Limb (tissue), 2 donors: Measurements from ENCODE around the gene CLK2.
"Not testable (repeated sequence)": the region's sequence is repeated elsewhere in the genome, so short reads cannot be mapped to it uniquely, and the experiment has no call there.

Experiments used
- DNase-seq, 2 donors: peaks; one replicate each; pipeline ENCODE4 v3.0.0-alpha.2; 2016; ENCODE audit errors: extremely low spot score in 2 of 2

CLK2 gene

GRCh38 chr1:155267373-155267772 lies 5.9 kb downstream of the CLK2 start:
- DNase-seq = no peak

GRCh38 chr1:155266553-155266952 lies 6.8 kb downstream of the CLK2 start:
- DNase-seq = no peak

GRCh38 chr1:155263067-155263466 lies 10.2 kb downstream of the CLK2 start:
- DNase-seq = no peak

- peak; percentile 91 to 98 for DNase-seq
Measured at GRCh38 chr1:155261852-155262673, 11.2 kb downstream of the CLK2 start, which contains the start of gene SCAMP3. SCAMP3 (minus strand) TSS chr1:155262360; CDS start chr1:155262151, 209 bp downstream.

GRCh38 chr1:155261493-155261851 lies 11.8 kb downstream of the CLK2 start:
- no peak for DNase-seq

GRCh38 chr1:155260276-155260675 lies 13.0 kb downstream of the CLK2 start:
- no peak for DNase-seq

GRCh38 chr1:155256058-155256852 lies 17.0 kb downstream of the CLK2 start:
- DNase-seq = no peak

GRCh38 chr1:155255243-155256007 lies 17.9 kb downstream of the CLK2 start, which contains the start of gene ENTREP3:
ENTREP3 (minus strand) TSS chr1:155255483; CDS start chr1:155254877, 606 bp downstream.
- DNase-seq = peak; percentile 91 to 96

GRCh38 chr1:155254714-155255242 lies 18.5 kb downstream of the CLK2 start:
- DNase-seq = peak in 1 of 2 donors; percentile 53

- no peak for DNase-seq
Measured at GRCh38 chr1:155254228-155254713, 19.0 kb downstream of the CLK2 start.

- DNase-seq = no peak
Measured at GRCh38 chr1:155253797-155254196, 19.5 kb downstream of the CLK2 start.

GRCh38 chr1:155253208-155253607 lies 20.1 kb downstream of the CLK2 start:
- no peak for DNase-seq

GRCh38 chr1:155251566-155251965 lies 21.7 kb downstream of the CLK2 start:
- no peak for DNase-seq

GRCh38 chr1:155250633-155251449 lies 22.5 kb downstream of the CLK2 start:
- DNase-seq = peak; percentile 94

GRCh38 chr1:155250246-155250632 lies 23.1 kb downstream of the CLK2 start:
- DNase-seq = no peak

GRCh38 chr1:155247667-155248553 lies 25.4 kb downstream of the CLK2 start:
- DNase-seq = no peak

GRCh38 chr1:155246796-155247195 lies 26.5 kb downstream of the CLK2 start:
- not testable (repeated sequence) for DNase-seq

GRCh38 chr1:155245163-155245524 lies 28.2 kb downstream of the CLK2 start:
- DNase-seq = no peak

- DNase-seq = peak; percentile 98 to 99
Measured at GRCh38 chr1:155244368-155245162, 28.7 kb downstream of the CLK2 start.
